ENCODE data around the gene AKT1S1.
A peak's percentile ranks its signal among the peaks of the same experiment; 100 is the strongest.

AKT1S1 gene

DNA sequence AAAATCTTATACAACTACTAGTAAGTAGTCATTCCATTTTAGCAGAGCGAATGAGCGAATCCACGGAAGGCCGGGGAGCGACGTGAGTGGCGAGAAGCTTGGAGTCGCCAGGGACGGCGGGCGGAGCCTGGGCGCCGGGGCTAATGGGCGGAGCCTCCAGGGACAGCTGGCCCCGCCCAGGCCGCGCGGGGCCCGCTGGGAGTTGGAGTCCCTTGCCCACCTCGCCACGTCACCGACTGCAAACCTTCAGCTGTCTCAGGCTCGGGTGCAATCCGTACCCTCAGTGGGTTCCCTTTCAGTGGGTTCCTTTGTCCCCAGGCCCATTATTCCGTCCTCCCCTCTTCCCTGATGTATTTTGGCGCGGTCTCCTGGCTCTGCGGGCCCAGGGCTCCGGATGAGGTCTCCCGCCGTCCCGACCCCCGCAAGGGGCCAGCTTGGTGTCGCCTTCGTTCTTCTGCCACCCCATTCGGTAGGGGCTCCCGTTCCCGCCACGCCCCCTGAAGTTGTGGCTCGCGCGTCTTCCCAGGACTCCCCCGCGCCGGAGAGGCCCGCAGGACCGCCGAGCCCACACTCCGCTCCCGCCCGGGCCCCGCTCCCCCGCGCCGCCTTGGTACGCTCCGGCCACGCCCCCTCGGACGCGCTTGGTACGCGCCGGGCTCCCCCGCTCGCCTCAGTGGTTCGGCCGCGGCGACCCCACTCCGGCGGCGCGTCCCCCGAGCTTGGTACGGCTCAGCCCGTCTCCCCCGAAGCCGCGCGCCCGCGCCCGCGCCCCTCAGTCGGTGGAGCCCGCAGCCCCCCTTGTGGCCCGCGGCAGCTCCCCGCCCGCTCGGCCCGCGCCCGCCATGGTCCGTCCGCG lies 26.4 kb downstream of the AKT1S1 start, which contains the start of gene PTOV1:
PTOV1 (plus strand) TSS at position 673 of the 856 bp plus-strand sequence.
- TF ChIP-seq, protein P1, sequence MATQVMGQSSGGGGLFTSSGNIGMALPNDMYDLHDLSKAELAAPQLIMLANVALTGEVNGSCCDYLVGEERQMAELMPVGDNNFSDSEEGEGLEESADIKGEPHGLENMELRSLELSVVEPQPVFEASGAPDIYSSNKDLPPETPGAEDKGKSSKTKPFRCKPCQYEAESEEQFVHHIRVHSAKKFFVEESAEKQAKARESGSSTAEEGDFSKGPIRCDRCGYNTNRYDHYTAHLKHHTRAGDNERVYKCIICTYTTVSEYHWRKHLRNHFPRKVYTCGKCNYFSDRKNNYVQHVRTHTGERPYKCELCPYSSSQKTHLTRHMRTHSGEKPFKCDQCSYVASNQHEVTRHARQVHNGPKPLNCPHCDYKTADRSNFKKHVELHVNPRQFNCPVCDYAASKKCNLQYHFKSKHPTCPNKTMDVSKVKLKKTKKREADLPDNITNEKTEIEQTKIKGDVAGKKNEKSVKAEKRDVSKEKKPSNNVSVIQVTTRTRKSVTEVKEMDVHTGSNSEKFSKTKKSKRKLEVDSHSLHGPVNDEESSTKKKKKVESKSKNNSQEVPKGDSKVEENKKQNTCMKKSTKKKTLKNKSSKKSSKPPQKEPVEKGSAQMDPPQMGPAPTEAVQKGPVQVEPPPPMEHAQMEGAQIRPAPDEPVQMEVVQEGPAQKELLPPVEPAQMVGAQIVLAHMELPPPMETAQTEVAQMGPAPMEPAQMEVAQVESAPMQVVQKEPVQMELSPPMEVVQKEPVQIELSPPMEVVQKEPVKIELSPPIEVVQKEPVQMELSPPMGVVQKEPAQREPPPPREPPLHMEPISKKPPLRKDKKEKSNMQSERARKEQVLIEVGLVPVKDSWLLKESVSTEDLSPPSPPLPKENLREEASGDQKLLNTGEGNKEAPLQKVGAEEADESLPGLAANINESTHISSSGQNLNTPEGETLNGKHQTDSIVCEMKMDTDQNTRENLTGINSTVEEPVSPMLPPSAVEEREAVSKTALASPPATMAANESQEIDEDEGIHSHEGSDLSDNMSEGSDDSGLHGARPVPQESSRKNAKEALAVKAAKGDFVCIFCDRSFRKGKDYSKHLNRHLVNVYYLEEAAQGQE (IDR thresholded peaks at IDR 0.05; ENCODE audit: insufficient read depth in 1 of 2, low read depth in 2 of 2, low read length in 2 of 2) = no peak
- peak; percentile 68 for TF ChIP-seq FOXP2 (optimal IDR thresholded peaks at IDR 0.05; ENCODE audit: borderline replicate concordance, extremely low read depth, extremely low read length, insufficient read depth)
- TF ChIP-seq SIN3A (IDR thresholded peaks at IDR 0.05; ENCODE audit: borderline replicate concordance, insufficient read depth, low read length) = no peak
- no peak; the same call in 1 of the 2 replicates for TF ChIP-seq TAF1 (IDR thresholded peaks at IDR 0.05; ENCODE audit: borderline replicate concordance, insufficient read depth, low read length)
- TF ChIP-seq POLR2AphosphoS5 (IDR thresholded peaks at IDR 0.05; ENCODE audit: low read depth, low read length) = peak; percentile 76

DNA sequence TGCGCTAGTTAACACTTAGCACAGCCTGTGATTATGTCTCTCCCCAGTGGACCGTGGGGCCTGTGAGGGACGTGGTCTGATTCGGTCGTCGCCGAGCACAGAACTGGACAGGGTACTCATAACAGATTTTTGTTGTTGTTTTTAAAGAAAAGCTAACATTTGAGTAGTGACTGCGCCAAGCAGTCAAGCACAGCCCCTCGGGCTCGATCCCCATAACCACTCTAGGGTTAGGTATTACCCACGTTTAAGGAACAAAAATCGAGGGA lies 27.0 kb downstream of the AKT1S1 start:
- no peak for TF ChIP-seq SIN3A (IDR thresholded peaks at IDR 0.05; ENCODE audit: borderline replicate concordance, insufficient read depth, low read length)
- TF ChIP-seq TAF1 (IDR thresholded peaks at IDR 0.05; ENCODE audit: borderline replicate concordance, insufficient read depth, low read length) = no peak
- no peak for TF ChIP-seq POLR2AphosphoS5 (IDR thresholded peaks at IDR 0.05; ENCODE audit: low read depth, low read length)
- no peak for TF ChIP-seq FOXP2 (optimal IDR thresholded peaks at IDR 0.05; ENCODE audit: borderline replicate concordance, extremely low read depth, extremely low read length, insufficient read depth)
- TF ChIP-seq, protein P1 (IDR thresholded peaks at IDR 0.05; ENCODE audit: insufficient read depth in 1 of 2, low read depth in 2 of 2, low read length in 2 of 2) = no peak

DNA sequence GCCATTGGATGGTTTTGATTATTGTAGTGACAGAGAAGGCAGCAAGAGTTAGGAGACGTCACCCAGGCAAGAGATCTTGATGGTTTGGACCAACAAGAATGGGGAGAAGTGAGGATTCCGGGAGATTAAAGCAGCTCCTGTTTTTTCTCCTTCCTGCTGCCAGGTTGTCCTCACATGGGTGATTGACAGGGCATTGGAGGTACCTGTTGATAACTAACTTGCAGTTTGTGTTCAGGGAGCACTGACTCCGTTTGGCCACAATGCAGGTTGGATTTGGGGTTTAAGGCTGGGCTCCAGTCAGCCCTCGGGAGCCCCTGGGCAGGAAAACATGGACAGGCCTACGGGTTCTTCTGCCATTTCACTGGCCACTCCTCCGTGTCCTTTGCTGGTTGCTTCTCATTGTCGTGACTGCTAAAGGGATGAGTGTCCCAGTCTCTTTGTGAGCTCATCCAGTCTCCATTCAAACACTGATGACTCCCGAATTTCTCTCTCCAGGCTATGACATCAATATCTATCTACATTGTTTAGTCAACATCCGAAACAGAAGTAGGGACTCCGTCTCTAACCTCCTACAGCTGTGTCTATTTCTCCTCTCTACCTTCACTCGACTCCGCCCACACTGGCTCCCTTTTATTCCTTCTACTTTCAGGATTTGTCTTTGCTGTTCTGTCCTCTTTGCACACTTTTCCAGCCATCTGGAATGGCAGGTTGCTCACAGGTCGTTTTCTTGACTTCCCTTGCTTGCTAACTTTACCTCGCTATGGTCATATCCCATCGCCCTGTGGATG lies 27.5 kb downstream of the AKT1S1 start:
- TF ChIP-seq POLR2AphosphoS5 (IDR thresholded peaks at IDR 0.05; ENCODE audit: low read depth, low read length) (no peak), SIN3A (IDR thresholded peaks at IDR 0.05; ENCODE audit: borderline replicate concordance, insufficient read depth, low read length) (no peak), TAF1 (IDR thresholded peaks at IDR 0.05; ENCODE audit: borderline replicate concordance, insufficient read depth, low read length) (no peak), FOXP2 (optimal IDR thresholded peaks at IDR 0.05; ENCODE audit: borderline replicate concordance, extremely low read depth, extremely low read length, insufficient read depth) (no peak)
- TF ChIP-seq, protein P1 (IDR thresholded peaks at IDR 0.05; ENCODE audit: insufficient read depth in 1 of 2, low read depth in 2 of 2, low read length in 2 of 2) = no peak

DNA sequence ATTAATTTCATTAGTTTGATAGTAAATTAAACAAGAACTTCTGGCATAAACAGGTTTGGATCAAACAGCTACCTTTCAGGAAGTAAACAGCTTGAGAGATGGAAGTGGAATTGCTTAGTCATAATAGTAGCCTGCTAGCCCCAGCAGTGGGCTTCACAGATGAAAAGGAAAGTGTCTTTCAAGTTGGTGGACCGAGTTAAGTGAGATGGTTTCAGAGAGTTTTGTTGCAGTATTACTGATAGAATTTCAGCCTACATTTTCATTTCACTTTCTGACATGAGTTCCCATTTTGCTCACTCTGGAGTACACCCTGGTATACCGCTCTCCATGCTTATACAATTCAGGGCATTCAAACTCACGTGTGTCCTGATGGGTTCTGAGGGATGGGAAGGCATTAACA lies 28.2 kb downstream of the AKT1S1 start:
- TF ChIP-seq, protein P1 (IDR thresholded peaks at IDR 0.05; ENCODE audit: insufficient read depth in 1 of 2, low read depth in 2 of 2, low read length in 2 of 2) = no peak
- TF ChIP-seq FOXP2 (optimal IDR thresholded peaks at IDR 0.05; ENCODE audit: borderline replicate concordance, extremely low read depth, extremely low read length, insufficient read depth) (no peak), POLR2AphosphoS5 (IDR thresholded peaks at IDR 0.05; ENCODE audit: low read depth, low read length) (no peak), SIN3A (IDR thresholded peaks at IDR 0.05; ENCODE audit: borderline replicate concordance, insufficient read depth, low read length) (no peak), TAF1 (IDR thresholded peaks at IDR 0.05; ENCODE audit: borderline replicate concordance, insufficient read depth, low read length) (no peak)

Data from PFSK-1 (cell line).